ENCODE data around the gene DNAJC17. TPM values are rescaled to one million over a fixed set of nuclear protein-coding genes. Genes with fewer than 3 reads are reported as not detected.
A peak's percentile ranks its signal among the peaks of the same experiment; 100 is the strongest.

Gene DNAJC17
- total RNA-seq, 1 donor from 2014 or later: 14.0 TPM

GRCh38 chr15:40853241-40853890 lies 46.1 kb upstream of the DNAJC17 start:
- H3K4me3 ChIP-seq: no peak overlapping the region
- no peaks in the 10 kb centered on the region for H3K9me3 ChIP-seq
- H3K27ac ChIP-seq: no peak overlapping the region
- H3K4me1 ChIP-seq: peaks cover 15% of the 10 kb centered on the region
- TF ChIP-seq POLR2AphosphoS5 (IDR thresholded peaks at IDR 0.05; ENCODE audit: insufficient read depth in 1 of 2, low read depth in 1 of 2) (no peak), CTCF (IDR thresholded peaks at IDR 0.05) (no peak), POLR2A (IDR thresholded peaks at IDR 0.05) (no peak)
- intact Hi-C loops (cut with DNase I): no loop called here
- no peak for DNase-seq (ENCODE audit: extremely low spot score in 2 of 2)
- H3K36me3 ChIP-seq: no peaks in the 10 kb centered on the region
- H3K27me3 ChIP-seq: no peaks in the 10 kb centered on the region

GRCh38 chr15:40852529-40852928 lies 45.3 kb upstream of the DNAJC17 start:
- TF ChIP-seq CTCF (IDR thresholded peaks at IDR 0.05): no peak
- no peaks in the 10 kb centered on the region for H3K27me3 ChIP-seq
- no peaks in the 10 kb centered on the region for H3K36me3 ChIP-seq
- H3K9me3 ChIP-seq: no peaks in the 10 kb centered on the region
- H3K4me3 ChIP-seq: no peak overlapping the region
- no peak overlapping the region for H3K27ac ChIP-seq
- DNase-seq (ENCODE audit: extremely low spot score in 2 of 2): no peak
- intact Hi-C loops (cut with DNase I): no loop called here
- H3K4me1 ChIP-seq: peaks cover 10% of the 10 kb centered on the region

- no peak for TF ChIP-seq POLR2A (IDR thresholded peaks at IDR 0.05)
- no peak for TF ChIP-seq POLR2AphosphoS5 (IDR thresholded peaks at IDR 0.05; ENCODE audit: insufficient read depth in 1 of 2, low read depth in 1 of 2)
- TF ChIP-seq CTCF (IDR thresholded peaks at IDR 0.05): no peak
- DNase-seq (ENCODE audit: extremely low spot score in 2 of 2): no peak
- Histone ChIP-seq H3K9me3 (no peaks in the 10 kb centered on the region), H3K4me3 (no peak overlapping the region), H3K27ac (no peak overlapping the region), H3K27me3 (no peaks in the 10 kb centered on the region), H3K36me3 (no peaks in the 10 kb centered on the region), H3K4me1 (peaks cover 16% of the 10 kb centered on the region)
- intact Hi-C loops (cut with DNase I): no loop called here
Observed at GRCh38 chr15:40850576-40851112, 43.4 kb upstream of the DNAJC17 start.

- Histone ChIP-seq H3K4me1 (peaks cover 34% of the 10 kb centered on the region), H3K36me3 (no peaks in the 10 kb centered on the region), H3K27ac (peak overlapping the region; percentile 70), H3K9me3 (no peaks in the 10 kb centered on the region), H3K4me3 (peak overlapping the region in 1 of 2 donors; percentile 54), H3K27me3 (no peaks in the 10 kb centered on the region)
- TF ChIP-seq POLR2AphosphoS5 (IDR thresholded peaks at IDR 0.05; ENCODE audit: insufficient read depth in 1 of 2, low read depth in 1 of 2): peak; percentile 10 to 17
- no peak for TF ChIP-seq CTCF (IDR thresholded peaks at IDR 0.05)
- no peak for TF ChIP-seq POLR2A (IDR thresholded peaks at IDR 0.05)
- DNase-seq (ENCODE audit: extremely low spot score in 2 of 2): no peak
- intact Hi-C loops (cut with DNase I): no loop called here
Observed at GRCh38 chr15:40847223-40847961, 40.1 kb upstream of the DNAJC17 start.

- H3K27ac ChIP-seq: peak overlapping the region; percentile 70
- no peaks in the 10 kb centered on the region for H3K27me3 ChIP-seq
- DNase-seq (ENCODE audit: extremely low spot score in 2 of 2): no peak
- no peaks in the 10 kb centered on the region for H3K36me3 ChIP-seq
- H3K4me1 ChIP-seq: peaks cover 34% of the 10 kb centered on the region
- intact Hi-C loops (cut with DNase I): no loop called here
- TF ChIP-seq POLR2AphosphoS5 (IDR thresholded peaks at IDR 0.05; ENCODE audit: insufficient read depth in 1 of 2, low read depth in 1 of 2) (no peak), POLR2A (IDR thresholded peaks at IDR 0.05) (no peak), CTCF (IDR thresholded peaks at IDR 0.05) (no peak)
- peak overlapping the region in 1 of 2 donors; percentile 54 for H3K4me3 ChIP-seq
- H3K9me3 ChIP-seq: no peaks in the 10 kb centered on the region
Observed at GRCh38 chr15:40846841-40847222, 39.6 kb upstream of the DNAJC17 start.
